ENCODE measurements around the gene ZNF76. TPM values are rescaled to one million over a fixed set of nuclear protein-coding genes. Genes with fewer than 3 reads are reported as not detected.
A peak's percentile ranks its signal among the peaks of the same experiment; 100 is the strongest.

ZNF76 gene
- total and polyA plus RNA-seq, 2 of the 13 experiments (the other 11 are each of a cell fraction or from before 2014, with no cell fraction given), result 13.2 to 26.4 TPM

DNA sequence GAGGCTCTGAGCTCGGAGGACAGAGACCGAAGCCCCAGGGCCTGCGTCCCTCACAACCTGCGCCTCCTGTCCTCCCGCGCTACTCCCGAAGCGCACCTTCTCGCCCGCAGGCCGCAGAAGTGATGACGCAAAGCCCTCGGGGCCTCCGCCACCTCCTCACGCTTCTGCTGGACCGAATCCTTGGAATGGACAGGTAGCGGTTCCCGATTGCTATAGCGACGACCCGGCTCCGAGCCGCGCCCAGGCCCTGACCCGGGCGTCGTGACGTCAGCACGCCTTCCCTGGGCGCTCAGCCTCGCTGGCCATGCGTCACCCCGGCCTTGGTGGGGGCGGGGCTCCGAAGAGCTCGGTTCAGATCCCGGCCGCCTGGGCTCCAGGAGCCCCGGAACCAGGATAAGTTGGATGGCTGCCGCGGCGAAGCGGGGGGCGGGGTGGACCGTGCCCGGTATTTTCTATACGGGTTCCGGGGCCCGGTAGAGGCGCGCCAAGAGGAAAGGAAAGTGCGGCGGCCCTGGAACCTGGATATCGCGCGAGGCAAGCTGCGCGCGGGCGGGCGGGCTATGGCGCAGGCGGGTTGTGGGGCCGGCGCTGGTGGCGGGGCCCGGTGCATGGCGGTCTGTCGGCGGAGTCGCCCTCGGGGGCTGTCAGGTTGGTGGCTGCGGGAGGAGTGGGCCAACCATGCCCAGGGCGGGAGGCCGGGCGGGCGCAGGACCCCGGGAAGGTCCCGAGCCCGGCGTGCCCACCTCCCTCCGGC, at the start of gene ZNF76 (continued):
- TF ChIP-seq HMGXB3 (CRISPR knock-in tag; IDR thresholded peaks at IDR 0.05; ENCODE audit: borderline replicate concordance) (peak; percentile 64; the same call in 1 of the 2 replicates), ZNF260 (CRISPR knock-in tag; IDR thresholded peaks at IDR 0.05; ENCODE audit: borderline replicate concordance, low read depth) (no peak), KDM5B (CRISPR knock-in tag; IDR thresholded peaks at IDR 0.05; ENCODE audit: borderline replicate concordance) (peak; percentile 96), ZBTB3 (CRISPR knock-in tag; IDR thresholded peaks at IDR 0.05; ENCODE audit: borderline replicate concordance, low read depth) (peak; percentile 84; the same call in 1 of the 2 replicates), ZNF501 (CRISPR knock-in tag; IDR thresholded peaks at IDR 0.05) (peak; percentile 99), FOXJ3 (CRISPR knock-in tag; IDR thresholded peaks at IDR 0.05; ENCODE audit: borderline replicate concordance) (peak; percentile 81; the same call in 1 of the 2 replicates), HNRNPLL (IDR thresholded peaks at IDR 0.05; ENCODE audit: low read depth, low read length, poor library complexity, severe bottlenecking) (peak; percentile 94), ZNF552 (CRISPR knock-in tag; IDR thresholded peaks at IDR 0.05; ENCODE audit: borderline replicate concordance) (peak; percentile 72; the same call in 1 of the 2 replicates), NCOA5 (CRISPR knock-in tag; IDR thresholded peaks at IDR 0.05) (no peak), BHLHE40 (IDR thresholded peaks at IDR 0.05; ENCODE audit: low read length) (peak; percentile 75), FOXO4 (CRISPR knock-in tag; conservative IDR thresholded peaks at IDR 0.05) (no peak; the same call in 1 of the 2 replicates), ZNF512 (CRISPR knock-in tag; IDR thresholded peaks at IDR 0.05) (peak; percentile 56; the same call in 1 of the 2 replicates), CCDC6 (CRISPR knock-in tag; IDR thresholded peaks at IDR 0.05) (peak; percentile 72), NFRKB (IDR thresholded peaks at IDR 0.05) (no peak), IKZF4 (CRISPR knock-in tag; IDR thresholded peaks at IDR 0.05; ENCODE audit: borderline replicate concordance, low read depth, not compliant biosample characterization) (no peak), PPARG (CRISPR knock-in tag; conservative IDR thresholded peaks at IDR 0.05) (peak; percentile 68)
- TF ChIP-seq, protein P1, sequence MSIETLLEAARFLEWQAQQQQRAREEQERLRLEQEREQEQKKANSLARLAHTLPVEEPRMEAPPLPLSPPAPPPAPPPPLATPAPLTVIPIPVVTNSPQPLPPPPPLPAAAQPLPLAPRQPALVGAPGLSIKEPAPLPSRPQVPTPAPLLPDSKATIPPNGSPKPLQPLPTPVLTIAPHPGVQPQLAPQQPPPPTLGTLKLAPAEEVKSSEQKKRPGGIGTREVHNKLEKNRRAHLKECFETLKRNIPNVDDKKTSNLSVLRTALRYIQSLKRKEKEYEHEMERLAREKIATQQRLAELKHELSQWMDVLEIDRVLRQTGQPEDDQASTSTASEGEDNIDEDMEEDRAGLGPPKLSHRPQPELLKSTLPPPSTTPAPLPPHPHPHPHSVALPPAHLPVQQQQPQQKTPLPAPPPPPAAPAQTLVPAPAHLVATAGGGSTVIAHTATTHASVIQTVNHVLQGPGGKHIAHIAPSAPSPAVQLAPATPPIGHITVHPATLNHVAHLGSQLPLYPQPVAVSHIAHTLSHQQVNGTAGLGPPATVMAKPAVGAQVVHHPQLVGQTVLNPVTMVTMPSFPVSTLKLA (IDR thresholded peaks at IDR 0.05), result peak; percentile 31; the same call in 1 of the 2 replicates
- TF ChIP-seq, protein P2, sequence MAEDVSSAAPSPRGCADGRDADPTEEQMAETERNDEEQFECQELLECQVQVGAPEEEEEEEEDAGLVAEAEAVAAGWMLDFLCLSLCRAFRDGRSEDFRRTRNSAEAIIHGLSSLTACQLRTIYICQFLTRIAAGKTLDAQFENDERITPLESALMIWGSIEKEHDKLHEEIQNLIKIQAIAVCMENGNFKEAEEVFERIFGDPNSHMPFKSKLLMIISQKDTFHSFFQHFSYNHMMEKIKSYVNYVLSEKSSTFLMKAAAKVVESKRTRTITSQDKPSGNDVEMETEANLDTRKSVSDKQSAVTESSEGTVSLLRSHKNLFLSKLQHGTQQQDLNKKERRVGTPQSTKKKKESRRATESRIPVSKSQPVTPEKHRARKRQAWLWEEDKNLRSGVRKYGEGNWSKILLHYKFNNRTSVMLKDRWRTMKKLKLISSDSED (CRISPR knock-in tag; IDR thresholded peaks at IDR 0.05), result 0 out of 2 replicates have a peak, but pooled peaks have one; percentile 34
